ENCODE measurements around the gene SOWAHD.
"Not testable (repeated sequence)": the region's sequence is repeated elsewhere in the genome, so short reads cannot be mapped to it uniquely, and the experiment has no call there.

The SOWAHD gene

GRCh38 chrX:119801253-119802221, 43.1 kb downstream of the SOWAHD start:
- H3K9me3 ChIP-seq (ENCODE audit: insufficient read depth, low read length): no peaks in the 10 kb centered on the region
- H3K36me3 ChIP-seq (ENCODE audit: low read length): no peaks in the 10 kb centered on the region
- H2AFZ ChIP-seq (ENCODE audit: low read depth, low read length, severe bottlenecking): no peak overlapping the region
- no peak overlapping the region for H3K4me2 ChIP-seq (ENCODE audit: low read depth, low read length, poor library complexity, severe bottlenecking)
- H3K79me2 ChIP-seq (ENCODE audit: insufficient read depth, low read length): no peaks in the 10 kb centered on the region
- no peaks in the 10 kb centered on the region for H3K27me3 ChIP-seq (ENCODE audit: low read length)
- H3K4me3 ChIP-seq (ENCODE audit: insufficient read depth, low read length, poor library complexity, severe bottlenecking): no peak overlapping the region
- no peaks in the 10 kb centered on the region for H3K9me2 ChIP-seq (replicated peaks; ENCODE audit: insufficient read depth, low read length)
- no peak overlapping the region for H3K27ac ChIP-seq (ENCODE audit: low read depth, low read length)
- H3K9ac ChIP-seq (ENCODE audit: low read length): no peak overlapping the region
- TF ChIP-seq, protein P1, sequence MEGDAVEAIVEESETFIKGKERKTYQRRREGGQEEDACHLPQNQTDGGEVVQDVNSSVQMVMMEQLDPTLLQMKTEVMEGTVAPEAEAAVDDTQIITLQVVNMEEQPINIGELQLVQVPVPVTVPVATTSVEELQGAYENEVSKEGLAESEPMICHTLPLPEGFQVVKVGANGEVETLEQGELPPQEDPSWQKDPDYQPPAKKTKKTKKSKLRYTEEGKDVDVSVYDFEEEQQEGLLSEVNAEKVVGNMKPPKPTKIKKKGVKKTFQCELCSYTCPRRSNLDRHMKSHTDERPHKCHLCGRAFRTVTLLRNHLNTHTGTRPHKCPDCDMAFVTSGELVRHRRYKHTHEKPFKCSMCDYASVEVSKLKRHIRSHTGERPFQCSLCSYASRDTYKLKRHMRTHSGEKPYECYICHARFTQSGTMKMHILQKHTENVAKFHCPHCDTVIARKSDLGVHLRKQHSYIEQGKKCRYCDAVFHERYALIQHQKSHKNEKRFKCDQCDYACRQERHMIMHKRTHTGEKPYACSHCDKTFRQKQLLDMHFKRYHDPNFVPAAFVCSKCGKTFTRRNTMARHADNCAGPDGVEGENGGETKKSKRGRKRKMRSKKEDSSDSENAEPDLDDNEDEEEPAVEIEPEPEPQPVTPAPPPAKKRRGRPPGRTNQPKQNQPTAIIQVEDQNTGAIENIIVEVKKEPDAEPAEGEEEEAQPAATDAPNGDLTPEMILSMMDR (IDR thresholded peaks at IDR 0.05; ENCODE audit: insufficient read depth, low read length, poor library complexity, severe bottlenecking): no peak
- no peak for TF ChIP-seq EZH2phosphoT487 (conservative IDR thresholded peaks at IDR 0.05; ENCODE audit: low read length)
- no peaks in the 10 kb centered on the region for H3F3A ChIP-seq (ENCODE audit: insufficient read depth)
- no peaks in the 10 kb centered on the region for H4K20me1 ChIP-seq (ENCODE audit: low read depth, low read length)

- no peak for TF ChIP-seq EZH2phosphoT487 (conservative IDR thresholded peaks at IDR 0.05; ENCODE audit: low read length)
- TF ChIP-seq, protein P1 (IDR thresholded peaks at IDR 0.05; ENCODE audit: insufficient read depth, low read length, poor library complexity, severe bottlenecking): no peak
- Histone ChIP-seq H3K4me3 (ENCODE audit: insufficient read depth, low read length, poor library complexity, severe bottlenecking) (no peak overlapping the region), H3K4me2 (ENCODE audit: low read depth, low read length, poor library complexity, severe bottlenecking) (no peak overlapping the region), H3K79me2 (ENCODE audit: insufficient read depth, low read length) (no peaks in the 10 kb centered on the region), H3K27me3 (ENCODE audit: low read length) (no peaks in the 10 kb centered on the region), H2AFZ (ENCODE audit: low read depth, low read length, severe bottlenecking) (no peak overlapping the region), H3K9me3 (ENCODE audit: insufficient read depth, low read length) (no peaks in the 10 kb centered on the region), H3K9ac (ENCODE audit: low read length) (no peak overlapping the region), H3F3A (ENCODE audit: insufficient read depth) (no peaks in the 10 kb centered on the region), H3K36me3 (ENCODE audit: low read length) (no peaks in the 10 kb centered on the region), H3K27ac (ENCODE audit: low read depth, low read length) (no peak overlapping the region), H3K9me2 (replicated peaks; ENCODE audit: insufficient read depth, low read length) (no peaks in the 10 kb centered on the region), H4K20me1 (ENCODE audit: low read depth, low read length) (no peaks in the 10 kb centered on the region)
Observed at GRCh38 chrX:119802546-119802945, 44.2 kb downstream of the SOWAHD start.

DNA sequence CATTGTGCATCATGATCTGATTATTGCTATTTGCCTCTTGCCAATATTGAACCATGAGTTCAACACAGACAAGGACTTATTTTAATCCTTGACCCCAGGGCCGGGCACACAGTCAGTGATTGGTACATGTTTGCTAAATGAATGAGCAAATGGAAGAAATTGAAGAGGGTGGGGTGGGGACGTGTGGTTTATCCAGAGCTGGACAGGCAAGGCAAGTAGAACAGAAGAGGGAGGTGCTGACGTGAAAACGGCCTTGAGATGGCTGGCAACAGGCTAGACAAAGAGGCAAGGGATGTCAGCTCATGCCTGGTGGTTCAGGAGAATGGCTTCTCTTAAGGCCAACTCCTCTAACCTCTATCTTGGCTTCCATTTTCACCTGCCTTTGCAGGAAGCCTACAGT, 50.1 kb downstream of the SOWAHD start:
- H3K36me3 ChIP-seq (ENCODE audit: low read length); H3K9me2 ChIP-seq (replicated peaks; ENCODE audit: insufficient read depth, low read length); H3K9me3 ChIP-seq (ENCODE audit: insufficient read depth, low read length); H4K20me1 ChIP-seq (ENCODE audit: low read depth, low read length); H3K4me2 ChIP-seq (ENCODE audit: low read depth, low read length, poor library complexity, severe bottlenecking); H3K27me3 ChIP-seq (ENCODE audit: low read length); H3F3A ChIP-seq (ENCODE audit: insufficient read depth); H3K27ac ChIP-seq (ENCODE audit: low read depth, low read length); H2AFZ ChIP-seq (ENCODE audit: low read depth, low read length, severe bottlenecking); H3K79me2 ChIP-seq (ENCODE audit: insufficient read depth, low read length); H3K4me3 ChIP-seq (ENCODE audit: insufficient read depth, low read length, poor library complexity, severe bottlenecking); H3K9ac ChIP-seq (ENCODE audit: low read length): not testable (repeated sequence)

DNA sequence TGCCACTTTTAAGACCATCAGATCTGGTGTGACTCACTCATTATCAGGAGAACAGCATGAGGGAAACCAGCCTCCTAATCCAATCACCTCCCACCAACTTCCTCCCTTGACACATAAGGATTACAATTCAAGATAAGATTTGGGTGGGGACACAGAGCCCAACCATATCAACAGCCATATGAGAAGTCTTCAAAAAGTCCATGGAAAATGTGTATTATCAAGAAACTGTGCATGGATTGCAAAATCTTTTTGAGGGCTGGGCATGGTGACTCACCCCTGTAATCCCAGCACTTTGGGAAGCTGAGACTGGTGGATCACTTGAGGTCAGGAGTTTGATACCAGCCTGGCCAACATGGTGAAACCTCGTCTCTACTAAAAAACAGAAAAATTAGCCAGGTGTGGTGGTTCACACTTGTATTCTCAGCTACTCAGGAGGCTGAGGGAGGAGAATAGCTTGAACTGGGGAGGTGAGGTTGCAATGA, 50.8 kb downstream of the SOWAHD start:
- Histone ChIP-seq H3K27me3 (ENCODE audit: low read length) (no peaks in the 10 kb centered on the region), H3K9me2 (replicated peaks; ENCODE audit: insufficient read depth, low read length) (no peaks in the 10 kb centered on the region), H2AFZ (ENCODE audit: low read depth, low read length, severe bottlenecking) (no peak overlapping the region), H3K36me3 (ENCODE audit: low read length) (no peaks in the 10 kb centered on the region), H3K79me2 (ENCODE audit: insufficient read depth, low read length) (no peaks in the 10 kb centered on the region), H3K27ac (ENCODE audit: low read depth, low read length) (no peak overlapping the region), H3K9ac (ENCODE audit: low read length) (no peak overlapping the region), H3K4me3 (ENCODE audit: insufficient read depth, low read length, poor library complexity, severe bottlenecking) (no peak overlapping the region), H3K9me3 (ENCODE audit: insufficient read depth, low read length) (no peaks in the 10 kb centered on the region), H3K4me2 (ENCODE audit: low read depth, low read length, poor library complexity, severe bottlenecking) (no peak overlapping the region), H4K20me1 (ENCODE audit: low read depth, low read length) (no peaks in the 10 kb centered on the region), H3F3A (ENCODE audit: insufficient read depth) (no peaks in the 10 kb centered on the region)
- TF ChIP-seq EZH2phosphoT487 (conservative IDR thresholded peaks at IDR 0.05; ENCODE audit: low read length): no peak
- TF ChIP-seq, protein P1 (IDR thresholded peaks at IDR 0.05; ENCODE audit: insufficient read depth, low read length, poor library complexity, severe bottlenecking): no peak
